Endodermal cell (in vitro differentiated cells): ENCODE measurements around the gene PSMC4. TPM values are rescaled to one million over a fixed set of nuclear protein-coding genes. Genes with fewer than 3 reads are reported as not detected.

Experiments
- DNase-seq: peaks from one replicate; pipeline ENCODE4 v3.0.0-alpha.2; 2017
- H3K27ac ChIP-seq: 2 replicates; pipeline ENCODE4 v1.5.1; 2013; ENCODE audit warnings: mild to moderate bottlenecking, low read depth, low read length, moderate library complexity
- H3K27me3 ChIP-seq: 2 replicates; pipeline ENCODE4 v1.6.1; 2013; ENCODE audit warnings: mild to moderate bottlenecking, low read length, moderate library complexity; ENCODE audit not compliant: insufficient read depth, control insufficient read depth, poor library complexity, severe bottlenecking
- H3K36me3 ChIP-seq: 2 replicates; pipeline ENCODE4 v1.7.0; 2013; ENCODE audit warnings: mild to moderate bottlenecking, low read length, moderate library complexity; ENCODE audit not compliant: control insufficient read depth, insufficient read depth
- H3K4me1 ChIP-seq: one replicate; pipeline ENCODE4 v1.7.0; 2013; ENCODE audit warnings: low read length; ENCODE audit not compliant: control insufficient read depth, insufficient read depth
- H3K4me3 ChIP-seq: 2 replicates; pipeline ENCODE4 v1.5.1; 2013; ENCODE audit warnings: mild to moderate bottlenecking, low read length, moderate library complexity
- H3K9ac ChIP-seq: 2 replicates; pipeline ENCODE4 v1.6.1; 2013; ENCODE audit warnings: mild to moderate bottlenecking, low read length, moderate library complexity; ENCODE audit not compliant: poor library complexity, severe bottlenecking; ENCODE audit errors: extremely low read depth
- H3K9me3 ChIP-seq: 2 replicates; pipeline ENCODE4 v1.6.1; 2013; ENCODE audit warnings: mild to moderate bottlenecking, low read length, moderate library complexity; ENCODE audit not compliant: control insufficient read depth
- H3K27ac Mint-ChIP-seq: 2 replicates; pipeline ENCODE4 v1.8.0; 2020; ENCODE audit warnings: mixed read lengths
- H3K27me3 Mint-ChIP-seq: 2 replicates; pipeline ENCODE4 v1.8.0; 2021; ENCODE audit warnings: mild to moderate bottlenecking, mixed read lengths; ENCODE audit not compliant: insufficient read depth
- H3K36me3 Mint-ChIP-seq: 2 replicates; pipeline ENCODE4 v1.8.0; 2020; ENCODE audit warnings: low read depth, mixed read lengths
- H3K4me1 Mint-ChIP-seq: 2 replicates; pipeline ENCODE4 v1.8.0; 2020; ENCODE audit warnings: mixed read lengths
- H3K4me3 Mint-ChIP-seq: 2 replicates; pipeline ENCODE4 v1.8.0; 2020; ENCODE audit warnings: mild to moderate bottlenecking, moderate library complexity, mixed read lengths
- H3K9me3 Mint-ChIP-seq: 2 replicates; pipeline ENCODE4 v1.8.0; 2020; ENCODE audit warnings: mild to moderate bottlenecking, mixed read lengths
- CTCF ChIP-seq: fragments of 200-600 bp; sonication (generic); conservative IDR thresholded peaks from 2 replicates; pipeline ENCODE4 v1.5.0; 2021; ENCODE audit warnings: antibody characterized with exemption, mild to moderate bottlenecking
- WGBS, 2 experiments: methylation state at CpG; one replicate each; pipeline versions ENCODE4 v1.1.5 to v1.1.7; 2013; ENCODE audit warnings: missing lambda C conversion rate in 2 of 2, mixed read lengths in 1 of 2; ENCODE audit not compliant: insufficient coverage in 1 of 2, insufficient read length in 1 of 2; 5-methylcytosine and 5-hydroxymethylcytosine counted together
- total RNA-seq, 2 donors: library from RNA; stranded (reverse); fragmentation: NEBNext Ultra II Directional in 1 of 2; extraction: Animal tissue kit (Norgen Biotek cat#: 25700) in 1 of 2; gene quantifications; 2 replicates in 1 of 2; 3 replicates in 1 of 2; pipeline ENCODE4 v1.2.1, GENCODE V29; 2021

PSMC4 gene
- total RNA-seq, 2 donors from 2014 or later: 88.9 to 96.9 TPM

- Histone ChIP-seq H3K36me3 (no peaks in the 10 kb centered on the region), H3K27me3 (no peaks in the 10 kb centered on the region), H3K4me1 (no peaks in the 10 kb centered on the region), H3K9ac (peak within 1 kb of the TSS; percentile 55), H3K9me3 (peaks cover 28% of the 10 kb centered on the region), H3K27ac (no peak within 1 kb of the TSS), H3K4me3 (peak within 1 kb of the TSS; percentile 92)
- no peak for TF ChIP-seq CTCF
- Mint-ChIP-seq H3K9me3 (peaks cover 31% of the 10 kb centered on the region), H3K4me1 (peaks cover 8% of the 10 kb centered on the region), H3K27me3 (no peaks in the 10 kb centered on the region), H3K36me3 (peaks cover 8% of the 10 kb centered on the region), H3K27ac (peak within 1 kb of the TSS; percentile 86), H3K4me3 (peak within 1 kb of the TSS; percentile 84)
- 11 to 51% methylated on average over 10 to 53 of the region's 53 CpGs for WGBS, 2 experiments
- peak; percentile 93 for DNase-seq
These were observed 26.1 kb downstream of the PSMC4 start, which contains the start of gene ZNF546 for GRCh38 chr19:39996811-39997637. TSS of gene ZNF546 (plus strand) at chr19:39997060. CDS start at chr19:39998327, 1,267 bp downstream.

GRCh38 chr19:39997638-39998216, 26.8 kb downstream of the PSMC4 start:
- Histone ChIP-seq H3K36me3 (no peaks in the 10 kb centered on the region), H3K27ac (no peak overlapping the region), H3K9me3 (peaks cover 28% of the 10 kb centered on the region), H3K4me1 (no peaks in the 10 kb centered on the region), H3K4me3 (peak overlapping the region; percentile 92), H3K9ac (no peak overlapping the region), H3K27me3 (no peaks in the 10 kb centered on the region)
- Mint-ChIP-seq H3K4me1 (peaks cover 8% of the 10 kb centered on the region), H3K9me3 (peaks cover 28% of the 10 kb centered on the region), H3K27ac (peak overlapping the region; percentile 86), H3K27me3 (no peaks in the 10 kb centered on the region), H3K4me3 (peak overlapping the region; percentile 84), H3K36me3 (peaks cover 8% of the 10 kb centered on the region)
- no peak for TF ChIP-seq CTCF
- no peak for DNase-seq
- WGBS, 2 experiments: 89 to 94% methylated on average over 2 to 5 of the region's 5 CpGs

- H3K27ac Mint-ChIP-seq: no peak overlapping the region
- no peaks in the 10 kb centered on the region for H3K27me3 Mint-ChIP-seq
These were observed 27.5 kb downstream of the PSMC4 start for GRCh38 chr19:39998501-39998900.

More at GRCh38 chr19:39998501-39998900, 27.5 kb downstream of the PSMC4 start:
- no peak for DNase-seq
- Histone ChIP-seq H3K4me1 (no peaks in the 10 kb centered on the region), H3K27me3 (no peaks in the 10 kb centered on the region), H3K4me3 (no peak overlapping the region), H3K36me3 (no peaks in the 10 kb centered on the region), H3K9me3 (peaks cover 20% of the 10 kb centered on the region), H3K9ac (no peak overlapping the region), H3K27ac (no peak overlapping the region)
- Mint-ChIP-seq H3K36me3 (peaks cover 8% of the 10 kb centered on the region), H3K4me1 (peaks cover 8% of the 10 kb centered on the region), H3K4me3 (no peak overlapping the region), H3K9me3 (peaks cover 20% of the 10 kb centered on the region)
- no peak for TF ChIP-seq CTCF
- 90 to 94% methylated on average over 3 to 4 of the region's 4 CpGs for WGBS, 2 experiments
